ENCODE measurements around the gene VIPR2.

GRCh38 chr7:159107161-159107892 is 37.3 kb downstream of the VIPR2 start:
- TF ChIP-seq CTCF (IDR thresholded peaks at IDR 0.05) = no peak
- TF ChIP-seq EZH2phosphoT487 (IDR thresholded peaks at IDR 0.05) = no peak
